ENCODE data around the gene ZNF3.

- TF ChIP-seq POLR2AphosphoS5 (IDR thresholded peaks at IDR 0.05; ENCODE audit: low read depth, low read length) (no peak), REST (IDR thresholded peaks at IDR 0.05; ENCODE audit: insufficient read depth in 1 of 2, low read depth in 2 of 2, low read length in 2 of 2) (no peak), TAF1 (IDR thresholded peaks at IDR 0.05; ENCODE audit: borderline replicate concordance, insufficient read depth, low read length) (no peak), FOXP2 (optimal IDR thresholded peaks at IDR 0.05; ENCODE audit: borderline replicate concordance, extremely low read depth, extremely low read length, insufficient read depth) (no peak)
These were observed 2.4 kb downstream of the ZNF3 start for GRCh38 chr7:100079024-100079560.
